Activated CD8-positive, alpha-beta memory T cell treated with anti-CD3 and anti-CD28 coated beads, Interleukin-2, amount 50 U/mL, for 24 hours (primary cell): ENCODE data around the gene DHRS3.
"Not testable (repeated sequence)": the region's sequence is repeated elsewhere in the genome, so short reads cannot be mapped to it uniquely, and the experiment has no call there.

Experiments
- DNase-seq: peaks from one replicate; pipeline ENCODE4 v3.0.0-alpha.2; 2020; ENCODE audit errors: extremely low read depth

The DHRS3 gene

DNA sequence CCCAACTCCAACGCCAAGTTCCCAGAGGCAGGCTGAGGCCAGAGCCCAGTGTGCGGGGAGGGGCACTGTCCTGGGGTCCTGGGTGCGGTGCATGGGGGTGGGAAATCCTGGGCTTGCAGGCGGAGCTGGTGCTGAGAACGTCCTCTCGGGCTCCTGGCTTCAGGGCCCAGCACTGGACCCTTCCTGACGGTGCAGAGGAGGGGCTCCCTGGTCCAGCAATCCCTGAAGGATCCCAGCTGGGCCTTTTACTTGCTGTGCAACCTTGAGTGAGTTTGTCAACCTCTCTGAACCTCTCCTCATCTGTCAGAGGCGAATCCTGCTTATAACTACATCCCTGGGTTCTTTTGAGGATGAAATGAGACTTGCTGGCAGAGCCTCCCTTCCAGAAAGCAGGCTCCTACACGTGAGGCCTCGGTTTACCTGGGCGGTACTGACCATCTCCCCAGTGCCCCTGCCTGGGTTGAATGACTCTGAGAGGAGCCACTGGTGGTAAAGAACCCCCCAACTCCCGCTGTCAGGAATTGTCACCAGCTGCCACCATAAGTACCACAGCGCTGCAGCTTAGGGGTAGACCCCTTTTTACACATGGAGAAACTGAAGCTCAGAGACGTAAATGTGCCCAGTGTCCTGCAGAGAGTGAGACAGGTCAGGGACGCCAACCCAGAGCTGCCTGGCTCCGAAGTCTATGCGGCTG, 77.3 kb downstream of the DHRS3 start:
- no peak for DNase-seq

DNA sequence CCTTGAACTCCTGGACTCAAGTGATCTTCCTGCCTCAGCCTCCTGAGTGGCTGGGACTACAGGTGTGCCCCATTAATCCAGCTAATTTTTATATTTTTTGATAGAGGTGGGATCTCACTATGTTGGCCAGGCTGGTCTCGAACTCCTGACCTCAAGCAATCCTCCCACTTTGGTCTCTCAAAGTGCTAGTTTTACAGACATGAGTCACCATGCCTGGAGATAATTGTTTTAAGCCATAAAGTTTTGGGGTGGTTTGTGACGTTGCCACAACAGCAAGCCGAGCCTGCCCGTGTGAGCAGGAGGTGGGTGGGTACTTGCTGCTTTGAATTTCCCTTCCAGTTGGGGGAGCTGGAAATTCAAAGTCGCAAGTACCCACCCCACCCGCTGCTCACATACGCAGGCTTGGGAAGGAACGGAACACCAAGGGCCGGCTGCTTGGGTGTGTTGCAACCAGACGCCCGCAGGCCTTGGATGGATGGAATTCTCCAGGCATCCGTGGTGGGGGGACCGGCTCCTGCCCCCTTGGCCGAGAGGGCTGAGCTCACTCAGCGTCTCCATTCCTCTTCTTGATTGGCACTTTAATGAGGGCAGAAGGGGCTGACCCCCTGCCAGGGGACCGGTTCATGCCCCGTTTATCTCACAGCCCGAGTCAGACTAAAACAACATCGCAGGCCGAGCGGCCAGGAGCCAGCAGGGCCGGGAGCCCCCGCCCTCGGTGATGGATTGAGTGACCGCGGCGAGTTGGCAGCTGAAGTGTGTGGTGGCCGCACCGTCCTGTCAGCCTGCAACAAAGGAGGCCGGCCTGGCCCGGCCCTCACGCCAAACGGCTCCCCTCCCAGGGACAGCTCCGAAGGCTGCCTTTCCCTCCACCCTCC, 78.1 kb downstream of the DHRS3 start:
- DNase-seq, result no peak

DNA sequence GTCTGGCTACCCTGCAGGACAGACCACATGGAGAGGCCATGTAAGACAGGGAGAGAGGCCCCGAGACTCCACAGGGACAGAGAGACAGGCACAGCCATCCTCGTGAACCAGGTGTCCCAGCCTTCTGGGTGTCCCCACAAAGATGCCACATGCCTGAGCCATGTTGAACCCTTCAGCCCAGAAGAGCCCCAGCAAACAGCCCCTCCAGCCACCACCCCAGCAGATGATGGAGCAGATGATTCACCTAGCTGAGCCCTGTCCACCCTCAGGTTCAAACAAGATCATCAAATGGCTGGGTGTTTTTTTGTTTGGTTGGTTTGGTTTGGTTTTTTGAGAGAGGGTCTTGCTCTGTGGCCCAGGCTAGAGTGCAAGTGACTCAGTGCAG, 78.7 kb downstream of the DHRS3 start:
- no peak for DNase-seq

DNA sequence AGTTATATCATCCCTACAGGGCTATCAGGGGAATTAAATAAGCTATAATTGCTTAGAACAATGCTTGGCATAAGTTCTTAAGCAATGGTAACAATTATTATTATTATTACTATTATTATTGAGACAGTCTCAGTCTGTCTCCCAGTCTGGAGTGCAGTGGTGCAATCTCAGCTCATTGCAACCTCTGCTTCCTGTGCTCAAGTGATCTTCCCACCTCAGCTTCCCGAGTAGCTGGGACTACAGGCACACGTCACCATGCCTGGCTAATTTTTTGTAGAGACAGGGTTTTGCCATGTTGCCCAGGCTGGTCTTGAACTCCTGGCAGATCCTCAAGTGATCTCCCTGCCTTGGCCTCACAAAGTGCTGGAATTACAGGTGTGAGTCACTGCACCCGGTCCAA, 79.5 kb downstream of the DHRS3 start:
- not testable (repeated sequence) for DNase-seq

DNA sequence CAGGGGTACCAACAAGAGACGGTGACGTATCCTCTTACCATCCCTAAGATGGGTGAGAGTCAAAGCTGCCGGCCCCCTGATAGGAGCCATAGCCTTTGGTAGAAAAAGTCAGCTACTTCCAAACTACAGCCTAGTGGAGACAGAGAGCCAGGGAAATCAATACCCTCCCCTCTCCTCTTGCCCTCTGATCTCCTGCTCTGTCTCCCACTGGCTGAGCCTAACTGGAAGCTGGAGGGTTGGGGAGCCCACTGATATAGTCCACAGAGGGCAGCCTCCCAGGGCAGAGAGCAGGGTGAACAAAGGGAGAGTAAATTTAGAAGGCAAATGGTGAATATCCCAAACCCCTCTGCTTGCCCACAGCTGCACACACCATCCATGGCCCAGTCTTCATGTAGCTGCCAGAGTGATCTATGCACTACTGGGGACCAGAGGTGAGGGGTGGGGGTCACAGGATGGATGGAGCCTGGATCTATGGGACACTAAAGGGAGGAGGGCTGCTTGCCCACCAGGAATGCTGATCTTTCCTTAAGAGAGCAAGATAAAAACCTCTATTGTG, 80.0 kb downstream of the DHRS3 start:
- DNase-seq, result no peak

DNA sequence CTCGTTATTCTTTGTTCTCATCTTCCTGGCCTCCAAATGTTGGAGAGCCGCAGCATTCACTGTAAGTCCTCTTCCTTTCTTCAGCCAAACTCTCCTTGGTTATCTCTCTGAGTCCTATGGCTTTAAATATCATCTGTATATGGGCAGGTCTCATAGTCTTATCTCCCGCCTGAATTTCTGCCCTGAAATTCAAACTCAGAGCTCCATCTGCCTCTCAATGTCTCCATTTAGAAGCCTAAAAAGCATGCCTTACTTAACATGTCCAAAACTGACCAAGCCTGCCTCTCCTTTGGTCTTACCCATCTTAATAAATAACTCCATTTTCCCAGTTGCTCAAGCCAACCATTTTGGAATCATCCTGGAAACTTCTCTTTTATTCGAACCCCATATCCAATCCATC, 80.7 kb downstream of the DHRS3 start:
- DNase-seq, result no peak

DNA sequence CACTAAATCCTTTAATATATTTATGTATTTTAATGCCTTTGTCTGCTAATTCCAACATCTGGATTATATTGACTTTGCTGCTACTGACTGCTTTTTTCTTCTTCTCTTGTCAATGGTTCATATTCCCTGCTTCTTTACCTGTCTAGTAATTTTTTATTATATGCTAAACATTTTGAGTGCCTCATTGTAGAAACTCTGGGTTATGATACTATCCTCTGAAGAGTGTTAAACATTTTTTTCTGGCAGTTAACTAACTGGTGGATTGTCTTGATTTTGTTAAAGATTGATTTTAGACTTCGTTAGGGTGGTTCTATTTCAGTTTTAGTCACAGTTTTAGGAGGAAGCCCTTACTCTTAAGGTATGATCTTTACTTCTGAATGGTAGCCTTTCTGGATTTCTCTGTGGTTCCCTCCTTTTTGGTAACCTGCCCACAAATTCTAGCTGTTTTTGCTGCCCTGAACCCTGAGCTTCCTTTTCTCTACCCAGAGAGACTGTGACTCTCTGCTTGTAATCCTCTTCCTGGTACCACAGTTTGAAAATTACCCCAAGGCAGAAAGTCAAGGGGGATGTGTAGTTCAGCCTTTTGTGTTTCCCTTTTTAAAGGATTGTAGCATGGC, 81.9 kb downstream of the DHRS3 start:
- DNase-seq, result no peak

DNA sequence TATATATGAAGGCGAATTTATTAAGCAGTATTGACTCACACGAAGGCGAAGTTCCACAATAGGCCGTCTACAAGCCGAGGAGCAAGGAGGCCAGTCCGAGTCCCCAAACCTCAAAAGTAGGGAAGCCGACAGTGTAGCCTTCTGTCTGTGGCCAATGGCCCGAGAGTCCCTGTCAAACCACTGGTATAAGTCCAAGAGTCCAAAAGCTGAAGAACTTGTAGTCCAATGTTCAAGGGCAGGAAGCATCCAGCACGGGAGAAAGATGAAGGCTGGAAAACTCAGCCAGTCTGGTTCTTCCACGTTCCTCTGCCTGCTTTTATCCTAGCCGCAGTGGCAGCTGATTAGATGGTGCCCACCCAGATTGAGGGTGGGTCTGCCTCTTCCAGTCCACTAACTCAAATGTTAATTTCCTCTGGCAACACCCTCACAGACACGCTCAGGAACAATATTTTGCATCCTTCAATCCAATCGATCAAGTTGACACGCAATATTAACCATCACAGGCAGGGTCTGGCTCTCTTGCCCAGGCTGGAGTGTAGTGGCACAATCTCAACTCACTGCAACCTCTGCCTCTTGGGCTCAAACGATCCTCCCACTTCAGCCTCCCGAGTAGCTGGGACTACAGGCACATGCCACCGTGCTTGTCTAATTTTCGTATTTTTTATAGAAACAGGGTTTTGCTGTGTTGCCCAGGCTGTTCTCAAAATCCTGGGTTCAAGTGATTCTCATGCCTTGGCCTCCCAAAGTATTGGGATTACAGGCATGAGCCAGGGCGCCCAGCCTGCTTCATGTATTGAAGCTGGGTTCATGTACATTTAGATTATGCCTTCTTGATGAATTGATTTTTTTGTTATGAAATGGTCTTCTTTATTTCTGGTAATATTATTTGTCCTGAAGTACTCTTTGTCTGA, 85.3 kb downstream of the DHRS3 start:
- DNase-seq, result no peak

DNA sequence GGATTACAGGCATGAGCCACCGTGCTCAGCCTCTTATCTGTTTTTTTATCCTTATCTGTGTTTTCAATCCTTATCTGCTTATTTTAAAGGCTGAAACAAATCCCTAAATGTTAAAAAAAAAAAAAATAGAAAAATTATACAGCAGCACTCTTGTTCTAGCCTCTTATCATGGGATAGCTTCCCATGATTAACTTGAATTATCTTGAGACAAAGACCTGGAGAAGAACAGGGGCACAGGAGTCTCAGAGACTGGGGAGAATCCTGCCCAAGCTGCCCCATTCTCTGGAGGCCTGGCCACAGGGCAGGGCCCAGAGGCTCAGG, 86.9 kb downstream of the DHRS3 start:
- DNase-seq, result no peak

- no peak for DNase-seq
These were observed 87.4 kb downstream of the DHRS3 start for GRCh38 chr1:12530462-12531178.

DNA sequence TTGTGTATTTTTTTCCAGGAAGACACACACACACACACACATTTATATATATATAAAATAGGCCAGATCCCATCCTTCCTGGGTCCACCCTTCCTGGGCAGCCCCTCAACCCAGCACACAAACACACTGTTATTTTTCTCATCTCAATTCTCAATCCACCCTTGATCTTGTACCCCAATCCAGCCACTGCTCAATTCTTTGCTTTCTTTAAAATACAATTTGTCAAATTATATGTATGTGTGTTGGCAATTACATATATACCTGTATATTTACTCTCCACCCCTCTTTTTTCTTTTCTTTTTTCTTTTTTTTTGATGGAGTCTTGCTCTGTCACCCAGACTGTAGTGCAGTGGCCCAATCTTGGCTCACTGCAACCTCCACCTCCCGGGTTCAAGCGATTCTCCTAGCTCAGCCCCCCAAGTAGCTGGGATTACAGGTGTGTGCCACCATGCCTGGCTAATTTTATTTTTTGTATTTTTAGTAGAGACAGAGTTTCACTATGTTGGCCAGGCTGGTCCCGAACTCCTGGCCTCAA, 88.3 kb downstream of the DHRS3 start:
- DNase-seq, result no peak

GRCh38 chr1:12528021-12528852, 89.8 kb downstream of the DHRS3 start:
- DNase-seq, result no peak

DNA sequence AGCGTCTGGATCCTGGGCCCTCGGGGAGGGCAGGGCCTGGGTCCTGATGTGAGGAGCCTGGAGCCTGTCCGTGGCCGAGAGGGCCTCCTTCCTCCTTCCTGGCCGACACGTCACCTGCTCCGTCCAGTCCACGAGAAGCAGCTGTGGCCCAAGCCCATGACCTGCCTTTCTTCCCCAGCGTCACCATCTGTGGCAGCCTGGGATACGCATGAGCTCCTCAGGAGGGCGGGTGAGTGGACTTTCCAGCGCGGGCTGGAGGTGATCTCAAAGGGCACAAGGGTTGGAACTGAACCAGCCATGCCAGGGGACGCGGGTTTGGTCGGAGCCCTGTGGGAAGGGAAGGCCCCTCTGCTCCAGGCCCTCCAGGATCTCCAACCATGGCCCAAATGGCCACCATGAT, 90.4 kb downstream of the DHRS3 start:
- no peak for DNase-seq

GRCh38 chr1:12525311-12526181, 92.5 kb downstream of the DHRS3 start:
- no peak for DNase-seq

DNA sequence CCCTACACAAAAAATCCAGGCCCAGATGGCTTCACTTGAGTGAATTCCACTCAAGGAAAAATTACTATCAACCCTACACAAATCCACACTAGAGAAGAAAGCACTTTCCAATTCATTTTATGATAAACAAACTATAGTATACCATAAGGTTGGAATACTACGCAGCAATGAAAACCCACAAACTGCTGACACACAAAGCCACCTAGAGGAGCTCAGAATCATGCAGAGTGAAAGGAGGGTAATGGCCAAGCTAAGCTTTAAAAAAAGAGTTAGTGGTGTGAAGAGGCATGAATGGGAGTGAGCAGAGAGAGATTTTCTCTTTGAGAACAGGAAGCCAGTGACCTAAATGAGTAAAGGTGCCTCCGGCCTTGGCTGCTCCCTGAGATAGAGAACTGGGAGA, 93.7 kb downstream of the DHRS3 start:
- no peak for DNase-seq

- not testable (repeated sequence) for DNase-seq
These were observed 95.2 kb downstream of the DHRS3 start for GRCh38 chr1:12522780-12523179.

DNA sequence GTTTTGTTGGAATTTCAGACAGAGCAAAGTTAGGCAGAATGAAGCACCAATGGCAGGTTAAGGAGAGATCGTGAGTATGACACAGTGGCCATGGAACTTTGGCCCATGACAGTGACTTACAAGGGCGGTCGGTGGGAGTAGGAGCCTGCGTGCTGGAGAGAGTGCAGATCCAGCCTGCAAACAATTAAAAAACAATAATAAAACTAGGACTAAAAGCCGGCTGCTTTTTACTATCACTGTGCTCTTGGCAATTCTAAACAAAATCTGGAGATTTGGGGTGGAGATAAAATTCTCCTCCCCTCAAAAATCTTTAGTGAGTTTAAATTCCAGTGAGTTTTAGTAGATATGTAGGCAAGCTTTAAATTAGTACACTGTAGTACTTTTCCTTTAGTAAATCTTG, 96.9 kb downstream of the DHRS3 start:
- no peak for DNase-seq

- no peak for DNase-seq
These were observed 98.2 kb downstream of the DHRS3 start for GRCh38 chr1:12519693-12520364.
